Measurements from ENCODE around the gene TOP3A.
"Not testable (repeated sequence)": the region's sequence is repeated elsewhere in the genome, so short reads cannot be mapped to it uniquely, and the experiment has no call there.

The TOP3A gene, protein sequence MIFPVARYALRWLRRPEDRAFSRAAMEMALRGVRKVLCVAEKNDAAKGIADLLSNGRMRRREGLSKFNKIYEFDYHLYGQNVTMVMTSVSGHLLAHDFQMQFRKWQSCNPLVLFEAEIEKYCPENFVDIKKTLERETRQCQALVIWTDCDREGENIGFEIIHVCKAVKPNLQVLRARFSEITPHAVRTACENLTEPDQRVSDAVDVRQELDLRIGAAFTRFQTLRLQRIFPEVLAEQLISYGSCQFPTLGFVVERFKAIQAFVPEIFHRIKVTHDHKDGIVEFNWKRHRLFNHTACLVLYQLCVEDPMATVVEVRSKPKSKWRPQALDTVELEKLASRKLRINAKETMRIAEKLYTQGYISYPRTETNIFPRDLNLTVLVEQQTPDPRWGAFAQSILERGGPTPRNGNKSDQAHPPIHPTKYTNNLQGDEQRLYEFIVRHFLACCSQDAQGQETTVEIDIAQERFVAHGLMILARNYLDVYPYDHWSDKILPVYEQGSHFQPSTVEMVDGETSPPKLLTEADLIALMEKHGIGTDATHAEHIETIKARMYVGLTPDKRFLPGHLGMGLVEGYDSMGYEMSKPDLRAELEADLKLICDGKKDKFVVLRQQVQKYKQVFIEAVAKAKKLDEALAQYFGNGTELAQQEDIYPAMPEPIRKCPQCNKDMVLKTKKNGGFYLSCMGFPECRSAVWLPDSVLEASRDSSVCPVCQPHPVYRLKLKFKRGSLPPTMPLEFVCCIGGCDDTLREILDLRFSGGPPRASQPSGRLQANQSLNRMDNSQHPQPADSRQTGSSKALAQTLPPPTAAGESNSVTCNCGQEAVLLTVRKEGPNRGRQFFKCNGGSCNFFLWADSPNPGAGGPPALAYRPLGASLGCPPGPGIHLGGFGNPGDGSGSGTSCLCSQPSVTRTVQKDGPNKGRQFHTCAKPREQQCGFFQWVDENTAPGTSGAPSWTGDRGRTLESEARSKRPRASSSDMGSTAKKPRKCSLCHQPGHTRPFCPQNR

DNA sequence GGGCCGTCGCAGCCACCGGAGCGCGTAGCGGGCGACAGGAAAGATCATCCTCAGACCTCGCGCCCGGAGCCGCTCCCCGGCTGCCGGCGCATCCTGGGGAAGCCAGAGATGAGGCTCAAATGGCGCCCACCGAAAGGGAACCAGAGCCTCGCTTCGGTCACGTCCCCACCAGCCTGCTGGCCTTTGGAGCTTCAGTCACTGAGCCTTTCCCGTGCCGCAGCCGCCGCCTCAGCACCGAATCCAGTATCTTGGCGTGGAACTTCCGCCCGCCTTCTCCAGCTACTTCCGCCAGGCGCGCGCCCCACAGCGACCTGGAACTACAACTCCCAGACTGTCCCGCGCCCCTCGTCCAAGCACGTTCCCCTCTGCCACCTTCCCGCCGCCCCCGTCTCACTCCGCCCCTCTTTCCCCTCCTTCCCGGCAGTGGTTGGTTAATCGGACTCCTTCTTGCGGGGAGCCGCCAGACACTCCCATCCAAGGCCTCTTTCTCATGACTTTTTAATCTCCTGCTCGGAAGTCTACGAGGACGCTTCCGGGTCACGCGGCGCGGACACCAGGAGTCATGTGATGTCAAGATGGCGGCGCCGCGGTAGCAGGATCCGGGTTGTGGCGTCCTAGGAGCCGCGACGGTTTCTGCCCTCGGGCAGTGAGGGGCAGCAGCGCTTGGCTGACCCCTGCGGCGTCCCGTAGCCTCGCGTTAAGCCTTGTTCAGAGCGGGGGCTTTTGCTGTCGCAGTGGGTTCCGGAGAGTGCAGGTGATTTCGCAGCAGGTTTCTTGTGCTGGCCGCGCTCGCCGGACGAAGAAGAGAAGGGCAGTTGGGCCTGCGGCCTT lies at the start of gene TOP3A, which contains the start of gene SMCR8:
Gene TOP3A (minus strand): TSS at position 264 of the 831 bp plus-strand sequence. CDS start 216 bp downstream, at position 48.
Gene SMCR8 (plus strand): TSS at position 563 of the 831 bp plus-strand sequence. CDS start 497 bp downstream, outside the sequence.
- DNase-seq (ENCODE audit: low read depth) = peak; percentile 92

DNA sequence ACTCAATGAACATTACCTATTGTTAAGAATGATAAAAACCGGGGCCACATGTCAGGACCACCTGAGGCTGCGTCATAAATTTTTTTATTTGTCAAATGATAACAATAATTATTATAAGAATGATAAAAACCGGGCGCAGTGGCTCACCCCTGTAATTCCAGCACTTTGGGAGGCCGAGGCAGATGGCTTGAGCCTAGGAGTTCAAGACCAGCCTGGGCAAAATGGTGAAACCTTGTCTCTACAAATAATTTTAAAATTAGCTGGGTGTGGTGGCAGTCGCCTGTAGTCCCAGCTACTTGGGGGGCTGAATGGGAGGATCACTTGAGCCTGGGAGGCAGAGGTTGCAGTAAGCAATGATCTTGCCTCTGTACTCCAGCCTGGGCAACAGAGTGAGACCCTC lies 49.4 kb upstream of the TOP3A start:
- DNase-seq (ENCODE audit: low read depth) = no peak

DNA sequence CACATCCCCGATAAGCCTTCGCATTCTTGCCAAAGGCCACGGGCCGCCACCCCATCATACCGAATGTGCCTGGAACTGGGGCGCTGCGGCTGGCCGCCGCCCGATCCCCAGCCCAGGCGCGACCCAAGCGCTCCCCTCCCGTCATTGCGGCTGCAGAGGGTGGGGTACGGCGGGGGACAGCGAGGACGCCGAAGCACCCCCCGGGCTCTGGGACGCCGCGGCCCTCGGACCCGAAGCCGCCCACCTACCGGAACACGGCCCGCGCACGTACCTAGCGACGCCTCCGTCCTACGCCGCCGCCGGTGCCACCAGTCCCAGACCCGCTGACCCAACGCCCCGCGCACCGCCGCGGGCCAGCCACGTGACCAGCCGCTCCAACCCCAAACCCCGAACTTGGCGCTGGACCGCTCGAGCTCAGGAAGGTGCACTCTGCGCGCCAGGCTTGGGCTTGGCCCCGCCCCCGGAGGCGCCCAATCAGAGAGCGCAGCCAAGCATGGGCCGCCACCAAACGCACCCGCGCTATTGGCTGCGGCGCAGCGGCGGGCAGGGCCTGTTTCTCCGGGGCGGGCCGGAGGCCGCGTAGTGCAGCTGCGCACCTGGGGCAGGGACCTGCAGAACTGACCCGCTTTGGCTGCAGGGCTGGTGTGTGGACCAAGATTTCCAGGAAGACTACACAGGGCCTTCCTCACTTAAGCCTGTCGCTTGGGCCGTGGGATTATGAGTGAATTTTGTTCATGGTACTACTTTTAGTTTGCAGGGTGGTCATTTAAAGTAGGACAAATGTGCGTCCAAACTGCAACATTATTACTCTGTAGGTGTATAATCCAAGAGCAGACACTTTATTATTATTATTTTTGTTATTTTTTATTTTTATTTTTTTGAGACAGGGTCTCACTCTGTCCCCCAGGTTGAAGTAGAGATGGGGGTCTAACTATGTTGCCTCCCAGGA lies 48.6 kb upstream of the TOP3A start, which contains the start of gene SHMT1:
Gene SHMT1 (minus strand): TSS at position 450 of the 949 bp plus-strand sequence. CDS start 7,569 bp downstream, outside the sequence.
- peak; percentile 82 for DNase-seq (ENCODE audit: low read depth)

DNA sequence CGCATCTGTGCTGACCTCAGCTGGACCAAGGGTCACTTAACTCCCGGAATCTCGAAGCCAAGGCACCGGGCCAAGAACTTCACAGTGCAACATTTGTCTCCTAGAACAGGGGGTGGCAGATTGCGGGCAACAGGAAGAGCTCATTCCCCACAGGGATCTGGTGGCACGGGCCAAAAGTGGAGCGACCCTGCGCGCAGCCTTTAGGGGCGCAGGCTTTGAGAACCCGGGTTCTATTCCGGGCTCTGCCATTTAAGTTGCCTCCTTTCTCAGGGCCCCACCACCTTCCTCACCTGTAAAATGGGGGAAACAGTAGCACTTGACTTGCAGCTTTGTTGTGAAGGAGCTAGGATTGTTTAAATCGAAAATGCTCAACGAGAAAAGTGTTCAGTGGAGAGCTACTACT lies 47.9 kb upstream of the TOP3A start:
- no peak for DNase-seq (ENCODE audit: low read depth)

DNA sequence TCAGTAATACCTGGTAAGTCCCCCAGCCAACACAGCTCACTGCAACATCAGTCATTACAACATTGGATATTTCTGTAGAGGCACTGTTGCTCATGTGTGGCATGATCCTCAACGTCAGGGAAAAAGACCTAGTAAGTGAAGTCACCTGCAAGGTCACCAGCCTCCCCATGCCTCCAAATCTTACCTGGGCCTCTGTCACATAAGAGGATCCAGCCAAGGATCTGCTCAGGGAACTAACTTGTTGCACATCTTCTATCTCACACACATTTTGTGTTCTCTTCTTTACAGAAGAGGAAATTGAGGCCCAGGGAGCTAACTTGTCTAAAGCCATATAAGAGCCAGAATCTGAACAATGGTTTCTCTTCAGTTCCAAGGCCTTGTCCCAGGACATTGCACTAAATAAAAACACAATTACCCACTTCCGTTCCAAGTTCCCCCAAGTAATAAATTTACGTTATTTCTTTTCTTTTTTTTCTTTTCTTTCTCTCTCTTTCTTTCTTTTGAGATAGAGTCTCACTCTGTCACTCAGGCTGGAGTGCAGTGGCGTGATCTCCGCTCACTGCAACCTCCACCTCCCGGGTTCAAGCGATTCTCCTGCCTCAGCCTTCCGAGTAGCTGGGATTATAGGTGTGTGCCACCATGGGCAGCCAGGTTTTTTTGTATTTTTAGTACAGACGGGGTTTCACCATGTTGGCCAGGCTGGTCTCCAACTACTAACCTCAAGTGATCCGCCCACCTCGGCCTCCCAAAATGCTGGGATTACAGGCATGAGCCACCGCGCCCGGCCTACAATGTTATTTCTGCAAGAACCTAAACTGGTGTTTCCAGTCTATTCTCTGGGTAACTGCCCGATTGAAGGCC lies 47.3 kb upstream of the TOP3A start:
- DNase-seq (ENCODE audit: low read depth) = no peak

DNA sequence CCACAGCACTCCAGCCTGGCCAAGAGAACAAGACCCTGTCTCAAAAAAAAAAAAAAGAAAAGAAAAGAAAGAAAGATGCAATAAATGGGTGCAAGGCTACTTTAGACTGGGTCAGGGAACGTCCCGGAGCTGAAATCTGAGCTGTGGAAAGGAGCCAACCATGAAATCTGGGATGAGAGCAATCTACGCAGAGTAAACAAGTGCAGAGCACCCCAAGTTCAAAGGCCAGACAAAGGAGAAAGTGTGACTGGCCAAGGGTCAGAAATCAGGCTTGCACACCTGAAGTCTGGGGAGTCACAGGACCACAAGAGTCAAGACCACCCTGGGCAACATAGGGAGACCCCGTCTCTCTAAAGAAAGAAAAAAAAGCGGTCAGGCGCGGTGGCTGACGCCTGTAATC lies 45.7 kb upstream of the TOP3A start:
- no peak for DNase-seq (ENCODE audit: low read depth)

DNA sequence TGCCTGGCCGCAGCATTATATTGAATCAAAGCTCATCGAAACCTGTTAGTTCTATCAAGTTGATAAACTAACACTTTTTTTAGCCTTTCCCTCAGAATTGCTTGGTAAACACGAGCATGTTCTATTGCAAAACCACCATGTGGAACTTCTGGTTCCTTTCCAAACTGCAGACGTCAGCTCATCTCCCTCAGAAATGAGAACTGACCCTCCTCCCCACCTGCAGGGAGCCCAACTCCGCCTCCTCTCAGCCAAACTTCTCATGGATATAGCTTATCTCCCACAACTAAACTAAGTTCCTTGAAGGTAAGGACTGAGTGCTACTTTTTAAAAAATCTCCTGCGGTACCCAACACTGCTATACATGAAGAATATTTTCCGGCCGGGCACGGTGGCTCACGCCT lies 41.8 kb upstream of the TOP3A start:
- no peak for DNase-seq (ENCODE audit: low read depth)

DNA sequence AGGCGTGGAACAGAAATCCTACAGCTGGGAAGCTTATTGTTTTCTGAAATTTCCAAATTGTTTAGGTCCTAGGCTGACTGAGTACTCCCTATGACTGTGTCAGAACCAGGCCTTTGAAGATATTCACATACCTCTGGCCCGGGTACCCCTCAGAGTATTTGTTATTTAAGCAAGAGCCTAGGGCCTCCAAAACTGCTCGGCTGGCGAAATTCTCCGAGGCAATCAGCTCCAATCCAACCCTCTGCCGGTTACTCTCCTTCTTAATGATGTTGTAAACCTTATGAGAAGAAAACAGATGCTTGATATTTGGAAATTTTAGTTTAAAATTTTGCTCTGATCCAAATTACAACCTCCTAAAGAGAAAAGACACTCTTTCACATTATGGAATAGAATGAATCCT lies 38.7 kb upstream of the TOP3A start:
- no peak for DNase-seq (ENCODE audit: low read depth)

DNA sequence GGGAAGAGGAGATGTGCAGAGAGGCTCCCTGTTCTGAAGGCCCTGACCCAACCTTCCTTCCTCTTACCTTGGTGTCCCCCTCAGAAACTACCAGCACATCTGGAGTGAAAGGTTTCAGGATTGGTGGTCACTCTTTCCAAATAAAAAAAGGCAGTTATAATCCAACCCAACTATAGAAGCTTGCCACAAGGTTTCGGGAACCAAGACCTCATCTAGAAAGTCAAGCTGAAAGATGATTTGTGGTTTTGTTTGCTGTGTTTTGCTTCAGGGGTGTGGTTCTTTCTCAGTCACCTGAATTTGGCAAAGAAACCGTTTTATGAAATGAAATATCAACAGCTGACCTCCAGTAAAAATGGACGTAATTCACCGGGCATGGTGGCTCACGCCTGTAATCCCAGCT lies 29.2 kb upstream of the TOP3A start:
- DNase-seq (ENCODE audit: low read depth) = no peak

DNA sequence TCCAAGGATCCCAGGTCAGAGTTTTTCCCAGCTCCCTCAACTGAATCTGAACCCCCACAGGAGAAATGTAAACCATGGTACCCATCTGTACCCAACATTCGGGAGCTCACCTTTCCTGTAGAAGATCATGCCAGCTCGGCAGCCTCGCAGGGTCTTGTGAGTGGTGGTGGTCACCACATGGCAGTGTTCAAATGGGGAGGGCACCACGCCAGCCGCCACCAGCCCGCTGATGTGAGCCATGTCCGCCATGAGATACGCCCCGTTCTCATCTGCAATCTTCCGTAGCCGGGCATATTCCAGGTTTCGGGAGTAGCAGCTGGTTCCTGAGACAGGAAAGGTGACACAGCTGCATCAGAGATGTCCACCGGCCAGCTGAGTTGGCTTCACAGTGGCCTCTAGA lies 25.1 kb upstream of the TOP3A start:
- DNase-seq (ENCODE audit: low read depth) = no peak

DNA sequence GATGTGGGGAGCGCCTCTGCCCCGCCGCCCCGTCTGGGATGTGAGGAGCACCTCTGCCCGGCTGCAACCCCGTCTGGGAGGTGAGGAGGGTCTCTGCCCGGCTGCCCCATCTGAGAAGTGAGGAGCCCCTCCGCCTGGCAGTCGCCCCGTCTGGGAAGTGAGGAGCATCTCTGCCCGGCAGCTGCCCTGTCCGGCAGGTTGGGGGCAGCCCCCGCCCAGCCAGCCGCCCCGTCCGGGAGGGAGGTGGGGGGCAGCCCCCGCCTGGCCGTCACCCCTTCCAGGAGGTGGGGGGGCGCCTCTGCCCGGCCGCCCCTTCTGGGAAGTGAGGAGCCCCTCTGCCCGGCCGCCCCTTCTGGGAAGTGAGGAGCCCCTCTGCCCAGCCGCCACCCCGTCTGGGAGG lies 23.4 kb upstream of the TOP3A start:
- not testable (repeated sequence) for DNase-seq (ENCODE audit: low read depth)

DNA sequence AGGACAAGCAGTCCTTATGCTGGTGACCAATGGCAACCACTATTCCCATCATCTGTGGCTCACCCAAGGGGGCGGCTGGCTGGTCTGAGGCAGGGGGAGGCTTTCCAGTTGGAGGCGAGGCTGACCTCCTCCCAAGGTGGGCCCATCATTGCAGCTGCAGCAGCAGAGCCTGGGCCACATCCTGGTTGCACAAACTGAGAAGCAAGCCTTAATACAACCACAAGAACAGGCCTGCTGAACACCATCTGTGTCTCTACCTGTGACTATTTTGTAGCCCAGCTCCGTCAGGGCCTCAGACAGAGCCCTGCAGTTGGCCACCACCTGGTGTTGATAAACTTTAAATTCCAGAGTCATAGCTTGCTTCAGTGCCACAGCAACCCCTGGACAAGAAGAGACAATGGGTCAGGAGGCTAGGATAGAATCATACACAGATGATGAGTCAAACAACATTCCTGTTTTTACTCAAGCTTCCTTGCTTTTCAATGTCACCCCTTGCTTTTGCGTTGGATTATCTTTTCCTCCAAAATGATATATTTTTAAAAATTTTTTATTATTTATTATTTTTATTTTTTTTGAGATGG lies 18.2 kb upstream of the TOP3A start:
- DNase-seq (ENCODE audit: low read depth) = no peak

DNA sequence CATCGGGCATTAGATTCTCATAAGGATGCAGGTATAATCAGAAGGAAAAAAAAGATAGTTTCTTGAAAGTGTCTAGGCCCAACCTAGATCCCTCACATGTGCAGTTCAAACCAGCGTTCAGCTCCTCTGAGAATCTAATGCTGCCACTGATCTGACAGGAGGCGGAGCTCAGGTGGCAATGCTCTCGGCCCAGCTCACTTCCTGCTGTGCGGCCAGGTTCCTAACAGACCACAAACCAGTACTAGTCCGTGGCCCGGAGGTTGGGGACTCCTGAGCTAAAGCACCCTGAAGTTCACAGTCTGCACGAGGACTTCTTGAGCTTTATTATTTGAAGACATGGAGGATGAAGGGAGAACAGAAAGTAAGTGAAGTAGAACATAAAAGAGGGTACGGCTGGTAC lies 17.1 kb upstream of the TOP3A start:
- no peak for DNase-seq (ENCODE audit: low read depth)

DNA sequence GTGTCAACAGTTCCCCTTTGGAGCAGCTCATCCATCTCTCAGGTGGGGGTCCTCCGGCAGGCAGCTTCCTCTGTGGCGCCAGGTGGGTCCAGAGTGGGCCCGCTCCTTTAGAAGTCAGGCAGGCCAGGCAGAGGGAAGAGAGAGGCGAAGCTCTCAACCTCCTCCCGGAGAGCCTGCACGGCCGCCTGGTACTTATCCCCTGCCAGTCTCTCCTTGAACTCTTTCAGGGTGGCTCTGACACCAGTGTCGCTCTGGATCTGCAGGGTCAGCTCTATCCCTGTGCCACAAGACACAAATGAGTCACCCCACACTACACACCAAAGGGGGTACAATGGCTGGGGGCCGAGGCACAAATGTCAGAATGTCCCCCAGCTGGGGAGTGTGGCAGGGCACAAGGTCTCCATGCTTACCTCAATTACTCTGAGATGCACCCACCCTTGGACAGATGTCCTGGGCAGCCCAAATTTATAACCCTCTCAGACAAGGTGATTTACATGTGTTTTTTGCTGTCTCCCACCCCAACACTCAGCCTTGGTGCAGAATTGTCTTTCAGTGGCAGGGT lies 13.9 kb upstream of the TOP3A start:
- DNase-seq (ENCODE audit: low read depth) = no peak

DNA sequence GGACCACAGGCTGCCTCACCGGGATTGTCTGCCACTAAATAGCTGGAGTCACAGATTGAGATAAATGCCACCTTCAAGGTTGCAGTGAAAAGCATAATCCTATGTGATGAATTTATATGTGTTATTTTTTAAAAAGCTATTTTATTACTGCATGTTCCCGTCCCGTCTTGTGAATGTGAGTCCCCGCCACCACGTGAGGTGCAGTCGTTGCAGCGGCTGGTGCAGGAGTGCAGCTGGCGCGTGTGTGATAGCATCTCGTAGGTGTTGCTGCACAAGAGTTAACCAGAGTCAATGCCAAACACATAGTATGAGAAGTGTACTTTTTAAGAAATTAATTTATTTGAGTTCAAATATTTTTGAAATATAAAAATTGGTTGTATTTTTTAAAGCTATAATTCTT lies 12.8 kb upstream of the TOP3A start:
- no peak for DNase-seq (ENCODE audit: low read depth)

DNA sequence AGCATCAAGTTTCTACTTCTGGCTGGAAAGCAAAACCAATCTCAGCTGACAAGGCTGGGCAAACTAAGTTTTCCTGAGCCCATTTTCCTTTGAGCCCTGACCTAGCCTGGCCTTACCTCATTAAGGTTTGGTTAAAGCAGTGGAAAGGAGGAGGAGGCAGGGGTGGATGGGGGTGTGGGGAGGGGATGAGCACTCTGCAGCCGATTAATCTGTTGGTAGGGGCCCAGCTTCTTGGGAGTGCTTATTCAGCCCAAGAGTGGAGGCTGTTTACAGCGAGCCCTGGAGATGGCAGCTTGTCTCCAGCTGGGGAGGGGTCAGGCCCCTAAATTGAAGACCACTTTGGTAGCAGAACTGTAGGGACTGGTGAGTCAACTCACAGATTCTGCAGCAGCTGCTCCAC lies 12.3 kb upstream of the TOP3A start:
- DNase-seq (ENCODE audit: low read depth) = no peak

DNA sequence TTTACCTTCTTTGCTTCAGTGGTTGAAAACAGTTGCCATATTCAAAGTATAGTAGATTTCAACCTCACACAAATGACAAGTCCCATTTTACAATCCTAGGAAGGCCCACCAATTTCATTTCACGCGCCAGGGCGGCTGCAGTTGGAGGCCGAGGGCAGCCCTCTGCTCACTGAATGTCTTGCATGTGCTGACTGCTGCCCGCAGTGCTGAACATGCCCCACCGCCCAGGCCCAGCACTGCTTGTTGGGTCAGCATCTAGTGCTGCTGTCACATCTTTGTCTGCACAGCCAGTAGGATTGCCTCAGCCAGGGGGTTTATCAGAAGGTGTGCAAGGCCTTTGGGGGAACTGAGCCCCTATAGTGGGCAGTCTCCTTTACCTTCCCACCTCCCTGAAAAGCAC lies 11.8 kb upstream of the TOP3A start:
- DNase-seq (ENCODE audit: low read depth) = no peak

DNA sequence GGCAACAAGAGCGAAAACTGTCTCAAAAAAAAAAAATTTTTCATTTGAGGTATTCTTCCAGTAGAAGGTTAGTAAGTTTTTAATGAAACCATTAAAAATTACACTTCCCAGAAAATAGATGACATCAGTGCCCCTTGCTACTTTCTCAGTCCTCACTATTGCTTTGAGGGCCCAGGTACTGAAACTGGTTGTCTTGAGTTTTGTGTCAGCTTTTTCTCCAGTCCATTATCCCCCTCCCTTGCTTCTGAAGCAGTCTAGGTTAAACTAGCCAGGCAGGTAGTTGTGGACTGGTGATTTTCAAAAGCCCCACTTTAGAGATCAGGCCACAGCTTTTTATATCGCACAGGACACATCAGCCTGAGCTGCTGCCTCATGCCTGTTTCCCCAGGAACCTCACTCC lies 11.2 kb upstream of the TOP3A start:
- DNase-seq (ENCODE audit: low read depth) = no peak
